Measurements from ENCODE around the gene NFATC4.
"Not testable (repeated sequence)": the region's sequence is repeated elsewhere in the genome, so short reads cannot be mapped to it uniquely, and the experiment has no call there.

NFATC4 gene

GRCh38 chr14:24368562-24369252, 723 bp downstream of the NFATC4 start:
- DNase-seq, result no peak

- DNase-seq, result no peak
These were observed 1.5 kb downstream of the NFATC4 start for GRCh38 chr14:24369463-24369862.

DNA sequence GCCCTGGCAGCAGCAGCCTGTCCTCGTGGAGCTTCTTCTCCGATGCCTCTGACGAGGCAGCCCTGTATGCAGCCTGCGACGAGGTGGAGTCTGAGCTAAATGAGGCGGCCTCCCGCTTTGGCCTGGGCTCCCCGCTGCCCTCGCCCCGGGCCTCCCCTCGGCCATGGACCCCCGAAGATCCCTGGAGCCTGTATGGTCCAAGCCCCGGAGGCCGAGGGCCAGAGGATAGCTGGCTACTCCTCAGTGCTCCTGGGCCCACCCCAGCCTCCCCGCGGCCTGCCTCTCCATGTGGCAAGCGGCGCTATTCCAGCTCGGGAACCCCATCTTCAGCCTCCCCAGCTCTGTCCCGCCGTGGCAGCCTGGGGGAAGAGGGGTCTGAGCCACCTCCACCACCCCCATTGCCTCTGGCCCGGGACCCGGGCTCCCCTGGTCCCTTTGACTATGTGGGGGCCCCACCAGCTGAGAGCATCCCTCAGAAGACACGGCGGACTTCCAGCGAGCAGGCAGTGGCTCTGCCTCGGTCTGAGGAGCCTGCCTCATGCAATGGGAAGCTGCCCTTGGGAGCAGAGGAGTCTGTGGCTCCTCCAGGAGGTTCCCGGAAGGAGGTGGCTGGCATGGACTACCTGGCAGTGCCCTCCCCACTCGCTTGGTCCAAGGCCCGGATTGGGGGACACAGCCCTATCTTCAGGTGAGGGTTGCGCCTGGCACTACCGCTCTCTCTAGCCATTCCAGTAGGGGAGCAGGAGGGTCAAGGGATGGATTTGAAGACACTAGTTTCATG, 2.1 kb downstream of the NFATC4 start:
- no peak for DNase-seq

DNA sequence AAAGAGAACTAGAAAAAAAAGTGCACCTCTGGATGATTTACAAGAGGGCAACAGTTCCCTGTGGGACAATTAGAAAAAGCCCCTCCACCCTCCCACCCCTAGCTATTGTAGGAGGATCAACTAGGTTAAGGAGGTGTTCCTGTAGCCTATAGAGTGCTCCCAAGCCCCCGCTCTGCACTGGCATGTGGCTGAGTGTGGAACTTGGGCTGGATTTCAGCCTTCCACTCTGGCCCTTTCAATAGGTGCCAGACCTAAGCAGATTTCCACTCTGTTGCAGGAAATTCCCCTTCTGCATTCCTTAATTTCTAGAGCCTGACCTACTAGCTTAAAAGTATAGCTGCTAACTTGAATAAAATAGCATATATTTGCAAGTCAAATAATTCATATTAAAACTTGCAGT, 2.8 kb downstream of the NFATC4 start:
- DNase-seq, result no peak

- not testable (repeated sequence) for DNase-seq
These were observed 3.6 kb downstream of the NFATC4 start for GRCh38 chr14:24371605-24372004.

GRCh38 chr14:24372701-24373416, 4.9 kb downstream of the NFATC4 start:
- no peak for DNase-seq

DNA sequence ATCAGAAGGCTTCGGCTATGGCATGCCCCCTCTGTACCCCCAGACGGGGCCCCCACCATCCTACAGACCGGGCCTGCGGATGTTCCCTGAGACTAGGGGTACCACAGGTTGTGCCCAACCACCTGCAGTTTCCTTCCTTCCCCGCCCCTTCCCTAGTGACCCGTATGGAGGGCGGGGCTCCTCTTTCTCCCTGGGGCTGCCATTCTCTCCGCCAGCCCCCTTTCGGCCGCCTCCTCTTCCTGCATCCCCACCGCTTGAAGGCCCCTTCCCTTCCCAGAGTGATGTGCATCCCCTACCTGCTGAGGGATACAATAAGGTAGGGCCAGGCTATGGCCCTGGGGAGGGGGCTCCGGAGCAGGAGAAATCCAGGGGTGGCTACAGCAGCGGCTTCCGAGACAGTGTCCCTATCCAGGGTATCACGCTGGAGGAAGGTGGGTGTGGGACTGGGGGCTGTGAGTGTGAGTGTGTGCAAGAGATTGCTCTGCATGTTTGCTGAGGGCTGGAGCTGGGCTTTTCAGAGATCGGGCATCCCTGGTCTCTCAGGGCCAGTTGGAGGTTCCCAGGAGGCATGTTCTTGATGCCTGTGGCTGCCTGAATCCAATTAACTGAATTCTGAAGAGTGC, 8.6 kb downstream of the NFATC4 start:
- DNase-seq, result no peak

DNA sequence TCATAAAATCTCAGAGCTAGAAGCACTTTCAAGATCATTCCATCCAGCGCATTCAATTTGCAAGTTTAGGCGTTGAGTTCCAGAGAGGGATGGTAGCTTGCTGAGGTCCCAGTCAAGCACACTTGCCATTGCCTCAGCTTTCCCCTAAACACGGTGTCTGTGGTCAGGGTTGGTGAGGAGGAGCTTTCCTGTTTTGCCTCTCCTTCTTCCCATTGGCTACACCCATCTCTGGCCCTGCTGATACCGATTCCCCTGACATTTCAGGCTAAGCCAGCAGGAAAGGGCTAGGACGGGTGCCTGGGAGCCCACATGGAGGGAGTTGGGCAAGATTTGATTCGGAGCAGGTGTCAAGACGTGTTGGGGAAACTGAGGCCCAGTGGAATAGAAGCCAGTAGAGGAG, 9.1 kb downstream of the NFATC4 start:
- no peak for DNase-seq

- no peak for DNase-seq
These were observed 9.7 kb downstream of the NFATC4 start for GRCh38 chr14:24377657-24378056.

GRCh38 chr14:24378327-24378726, 10.3 kb downstream of the NFATC4 start:
- no peak for DNase-seq

DNA sequence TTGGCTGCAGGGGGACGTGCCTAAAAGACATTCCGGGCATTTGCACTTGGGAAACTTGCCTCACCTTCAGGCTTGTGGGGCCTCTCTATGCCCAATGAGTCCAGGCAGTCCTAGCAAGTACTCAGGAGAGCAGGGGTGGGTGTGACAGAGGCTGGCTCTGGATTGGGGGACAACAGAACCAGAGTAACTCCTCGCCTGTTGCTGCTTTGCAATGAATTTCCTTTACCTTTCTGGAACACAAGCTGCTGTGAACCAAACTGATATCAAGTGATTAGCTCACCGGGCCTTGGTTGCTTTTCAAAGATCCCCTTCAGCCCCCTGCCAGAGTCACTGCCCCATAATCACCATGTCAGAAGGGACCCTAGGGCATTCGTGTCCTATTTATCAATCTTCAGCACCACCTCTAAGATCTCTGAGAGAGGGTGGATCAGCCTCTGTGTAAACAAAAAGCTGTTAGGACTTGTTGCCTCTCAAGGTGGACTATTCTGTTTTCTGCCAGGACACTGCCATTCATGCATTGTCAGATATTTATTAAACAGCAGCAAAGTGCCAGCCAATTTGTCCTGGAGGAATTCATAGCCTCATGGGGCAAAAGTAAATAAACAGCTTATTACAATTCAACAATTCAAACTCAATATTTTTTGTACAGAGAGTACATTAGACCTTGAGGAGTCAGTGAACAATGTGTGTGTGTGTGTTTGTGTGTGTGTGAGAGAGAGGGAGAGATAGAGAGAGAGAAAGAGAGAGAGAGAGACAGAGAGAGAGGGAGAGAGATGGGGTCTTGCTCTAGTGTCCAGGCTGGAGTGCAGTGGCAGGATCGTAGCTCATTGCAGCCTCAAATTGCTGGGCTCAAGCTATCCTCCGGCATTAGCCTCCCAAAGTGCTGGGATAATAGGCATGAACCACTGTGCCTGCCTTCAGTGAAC, 11.3 kb downstream of the NFATC4 start:
- no peak for DNase-seq

DNA sequence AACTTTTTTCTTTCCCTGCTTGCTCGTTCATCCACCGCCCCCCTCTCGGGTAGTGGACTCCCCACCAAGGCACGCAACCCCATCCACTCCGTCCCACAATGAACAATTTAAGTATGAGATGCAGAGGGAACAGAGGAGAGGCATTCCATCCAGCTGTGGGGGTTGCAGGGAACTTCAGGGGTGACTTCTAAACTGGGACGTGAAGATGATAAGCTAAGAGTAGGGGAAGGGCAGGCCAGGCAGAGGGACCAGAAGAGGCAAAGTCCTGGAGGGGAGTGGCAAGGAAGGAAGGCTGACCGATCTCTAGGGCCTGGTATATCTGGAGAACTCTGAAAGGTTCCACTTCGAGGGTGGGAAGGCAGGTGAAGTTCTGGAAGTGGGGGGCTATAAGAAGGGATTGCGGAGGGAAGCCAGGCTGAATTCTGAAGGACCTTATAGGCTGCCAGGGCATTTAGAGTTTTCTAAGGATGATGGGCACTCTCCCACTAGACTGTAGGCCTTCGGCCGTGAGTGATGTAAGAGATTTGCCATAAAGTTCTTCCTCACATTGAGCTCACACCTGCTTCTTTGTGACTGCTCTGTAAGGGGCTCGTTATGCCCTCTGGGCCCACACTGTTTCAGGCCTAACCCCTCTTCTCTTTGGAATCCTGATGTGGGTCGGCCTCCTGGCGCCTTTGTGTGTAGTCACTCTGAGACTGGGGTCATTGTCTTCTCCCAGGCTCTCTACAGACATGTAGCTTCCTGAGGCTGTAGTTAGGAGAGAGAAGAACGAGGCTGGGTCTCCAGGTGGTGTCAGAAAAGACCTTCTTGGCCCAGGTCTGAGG, 12.1 kb downstream of the NFATC4 start:
- DNase-seq, result no peak

DNA sequence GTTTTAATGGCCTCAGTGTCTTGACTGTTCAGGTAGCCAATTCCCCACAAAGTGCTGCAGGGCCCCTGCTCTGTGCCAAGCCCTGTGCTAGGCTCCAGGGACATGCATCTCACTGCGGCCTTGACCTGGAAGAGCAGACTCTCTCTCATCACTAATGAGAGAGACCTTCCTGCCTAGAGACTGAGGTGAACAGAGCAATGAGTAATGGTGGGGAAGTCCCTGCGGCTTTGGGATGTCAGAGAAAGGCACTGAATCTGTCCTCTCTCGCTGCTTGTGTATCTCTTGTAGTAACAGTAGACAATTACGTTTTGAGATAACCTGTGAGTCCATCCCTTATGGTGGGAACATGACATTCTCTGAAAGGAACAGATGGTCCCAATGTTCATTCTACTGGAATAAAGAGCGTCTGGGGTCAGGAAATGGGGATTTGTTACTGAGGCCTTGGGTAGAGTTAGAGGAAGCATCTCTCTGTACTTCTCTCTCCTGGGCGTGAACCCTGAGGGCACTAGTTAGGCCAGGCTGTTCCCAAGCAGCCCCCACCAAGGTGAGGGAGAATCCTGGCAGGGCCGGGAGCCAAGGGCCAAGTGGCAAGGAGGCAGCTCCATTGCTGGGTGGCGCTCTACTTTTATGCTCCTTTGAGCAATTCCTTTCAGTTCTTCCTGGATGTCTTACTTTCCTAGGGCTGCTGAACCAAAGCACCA, 13.5 kb downstream of the NFATC4 start:
- DNase-seq, result no peak

DNA sequence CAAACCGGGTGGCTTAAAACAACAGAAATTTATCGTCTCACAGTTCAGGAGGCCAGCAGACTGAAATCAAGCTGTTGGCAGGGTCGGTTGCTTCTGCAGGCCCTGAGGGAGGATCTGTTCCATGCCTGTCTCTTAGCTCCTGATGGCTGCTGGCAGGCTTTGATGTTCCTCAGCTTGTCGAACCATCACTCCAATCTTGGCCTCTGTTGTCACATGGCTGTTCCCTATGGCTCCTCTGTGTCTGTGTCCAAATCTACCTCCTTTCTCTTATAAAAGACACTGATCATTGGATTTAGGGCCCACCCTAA, 14.0 kb downstream of the NFATC4 start:
- DNase-seq, result no peak

- no peak for DNase-seq
These were observed 16.2 kb downstream of the NFATC4 start for GRCh38 chr14:24384169-24384568.

- no peak for DNase-seq
These were observed 17.5 kb downstream of the NFATC4 start for GRCh38 chr14:24385524-24385923.

- no peak for DNase-seq
These were observed 19.0 kb downstream of the NFATC4 start for GRCh38 chr14:24387009-24387345.

DNA sequence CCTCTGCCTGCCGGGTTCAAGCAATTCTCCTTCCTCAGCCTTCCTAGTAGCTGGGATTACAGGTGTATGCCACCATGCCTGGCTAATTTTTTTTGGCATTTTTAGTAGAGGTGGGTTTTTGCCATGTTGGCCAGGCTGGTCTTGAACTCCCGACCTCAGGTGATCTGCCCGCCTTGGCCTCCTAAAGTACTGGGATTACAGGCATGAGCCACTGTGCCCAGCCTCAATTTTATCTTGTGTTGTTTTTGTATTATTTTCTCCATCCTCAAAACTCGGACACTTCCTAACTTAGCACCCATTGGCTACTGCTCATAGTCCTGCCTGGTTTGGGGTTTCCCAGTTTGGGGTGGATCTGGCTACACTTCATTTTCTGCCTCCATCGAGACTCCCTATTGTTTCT, 19.6 kb downstream of the NFATC4 start:
- DNase-seq, result not testable (repeated sequence)

- no peak for DNase-seq
These were observed 20.6 kb downstream of the NFATC4 start for GRCh38 chr14:24388474-24389179.

DNA sequence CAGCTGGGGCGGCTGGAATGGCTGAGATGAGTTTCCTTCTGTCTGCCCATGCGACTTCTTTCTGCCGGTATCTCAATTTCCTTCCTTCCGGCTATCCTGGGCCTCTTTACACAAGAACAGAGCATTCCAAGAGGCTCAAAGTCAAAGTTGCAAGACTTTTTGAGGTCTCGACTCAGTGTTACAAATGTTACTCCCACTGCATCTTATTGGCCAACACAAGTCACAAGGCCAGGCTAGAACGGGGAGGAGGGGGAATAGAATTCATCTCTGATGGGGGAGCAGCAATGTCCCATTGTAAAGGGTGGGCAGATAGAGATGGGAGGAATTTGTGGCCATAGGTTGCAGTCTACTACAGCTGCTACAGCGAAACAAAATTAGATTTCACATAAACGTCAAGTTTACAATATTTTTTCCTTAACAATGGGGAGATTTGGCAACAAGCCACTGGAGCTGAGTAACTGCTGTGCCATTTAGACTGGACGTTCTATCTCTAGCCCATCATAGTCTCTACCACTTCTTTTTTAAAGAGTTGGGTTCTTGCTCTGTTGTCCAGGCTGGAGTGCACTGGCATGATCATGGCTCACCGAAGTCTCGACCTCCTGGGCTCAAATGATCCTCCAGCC, 21.4 kb downstream of the NFATC4 start:
- DNase-seq, result no peak
